Nephron progenitor cell (in vitro differentiated cells): ENCODE results near the gene IQGAP2.

ENCODE experiments used
- DNase-seq: peaks from one replicate; pipeline ENCODE4 v3.0.0; 2021
- H3K27ac Mint-ChIP-seq: 2 replicates; pipeline ENCODE4 v1.8.0; 2021; ENCODE audit warnings: mild to moderate bottlenecking, moderate library complexity, mixed read lengths
- H3K27me3 Mint-ChIP-seq: 2 replicates; pipeline ENCODE4 v1.8.0; 2021; ENCODE audit warnings: mild to moderate bottlenecking, low read depth, mixed read lengths; ENCODE audit not compliant: poor library complexity
- H3K36me3 Mint-ChIP-seq: 2 replicates; pipeline ENCODE4 v1.8.0; 2021; ENCODE audit warnings: low read depth, mixed read lengths
- H3K4me1 Mint-ChIP-seq: 2 replicates; pipeline ENCODE4 v1.8.0; 2021; ENCODE audit warnings: mixed read lengths
- H3K4me3 Mint-ChIP-seq: 2 replicates; pipeline ENCODE4 v1.8.0; 2021; ENCODE audit warnings: mild to moderate bottlenecking, moderate library complexity, mixed read lengths
- H3K9me3 Mint-ChIP-seq: 2 replicates; pipeline ENCODE4 v1.8.0; 2021; ENCODE audit warnings: mild to moderate bottlenecking, moderate library complexity, mixed read lengths
- TF ChIP-seq, protein P1 (sequence below): fragments of 200-600 bp; sonication (generic); IDR thresholded peaks from 2 replicates; pipeline ENCODE4 v1.5.0; 2021; ENCODE audit warnings: antibody characterized with exemption

Gene IQGAP2

DNA sequence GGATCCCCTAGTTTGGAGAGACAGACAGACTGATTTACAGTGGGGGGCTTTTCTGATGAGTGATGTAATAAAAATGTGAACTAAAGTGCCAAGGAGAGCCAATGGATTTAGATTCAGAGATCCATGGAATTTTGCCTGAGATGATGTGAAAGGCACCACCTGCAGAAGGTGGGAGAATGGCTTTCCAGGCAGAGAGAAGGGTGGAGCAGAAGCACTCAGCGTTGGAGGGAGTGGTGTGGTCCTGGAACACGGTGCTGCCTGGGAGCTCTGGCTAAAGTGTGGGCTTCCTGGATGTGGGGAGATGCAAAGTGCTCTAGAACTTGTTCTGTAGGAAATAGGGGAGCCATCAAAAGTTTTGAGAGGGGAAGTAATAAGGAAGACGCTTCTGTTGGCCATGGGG lies 57.0 kb downstream of the IQGAP2 start:
- H3K27me3 Mint-ChIP-seq, result no peaks in the 10 kb centered on the region
- H3K9me3 Mint-ChIP-seq, result no peaks in the 10 kb centered on the region
- TF ChIP-seq, protein P1, sequence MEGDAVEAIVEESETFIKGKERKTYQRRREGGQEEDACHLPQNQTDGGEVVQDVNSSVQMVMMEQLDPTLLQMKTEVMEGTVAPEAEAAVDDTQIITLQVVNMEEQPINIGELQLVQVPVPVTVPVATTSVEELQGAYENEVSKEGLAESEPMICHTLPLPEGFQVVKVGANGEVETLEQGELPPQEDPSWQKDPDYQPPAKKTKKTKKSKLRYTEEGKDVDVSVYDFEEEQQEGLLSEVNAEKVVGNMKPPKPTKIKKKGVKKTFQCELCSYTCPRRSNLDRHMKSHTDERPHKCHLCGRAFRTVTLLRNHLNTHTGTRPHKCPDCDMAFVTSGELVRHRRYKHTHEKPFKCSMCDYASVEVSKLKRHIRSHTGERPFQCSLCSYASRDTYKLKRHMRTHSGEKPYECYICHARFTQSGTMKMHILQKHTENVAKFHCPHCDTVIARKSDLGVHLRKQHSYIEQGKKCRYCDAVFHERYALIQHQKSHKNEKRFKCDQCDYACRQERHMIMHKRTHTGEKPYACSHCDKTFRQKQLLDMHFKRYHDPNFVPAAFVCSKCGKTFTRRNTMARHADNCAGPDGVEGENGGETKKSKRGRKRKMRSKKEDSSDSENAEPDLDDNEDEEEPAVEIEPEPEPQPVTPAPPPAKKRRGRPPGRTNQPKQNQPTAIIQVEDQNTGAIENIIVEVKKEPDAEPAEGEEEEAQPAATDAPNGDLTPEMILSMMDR, result no peak
- H3K27ac Mint-ChIP-seq, result no peak overlapping the region
- peaks cover 39% of the 10 kb centered on the region for H3K36me3 Mint-ChIP-seq
- no peak for DNase-seq
- H3K4me1 Mint-ChIP-seq, result peaks cover 12% of the 10 kb centered on the region
- no peak overlapping the region for H3K4me3 Mint-ChIP-seq

DNA sequence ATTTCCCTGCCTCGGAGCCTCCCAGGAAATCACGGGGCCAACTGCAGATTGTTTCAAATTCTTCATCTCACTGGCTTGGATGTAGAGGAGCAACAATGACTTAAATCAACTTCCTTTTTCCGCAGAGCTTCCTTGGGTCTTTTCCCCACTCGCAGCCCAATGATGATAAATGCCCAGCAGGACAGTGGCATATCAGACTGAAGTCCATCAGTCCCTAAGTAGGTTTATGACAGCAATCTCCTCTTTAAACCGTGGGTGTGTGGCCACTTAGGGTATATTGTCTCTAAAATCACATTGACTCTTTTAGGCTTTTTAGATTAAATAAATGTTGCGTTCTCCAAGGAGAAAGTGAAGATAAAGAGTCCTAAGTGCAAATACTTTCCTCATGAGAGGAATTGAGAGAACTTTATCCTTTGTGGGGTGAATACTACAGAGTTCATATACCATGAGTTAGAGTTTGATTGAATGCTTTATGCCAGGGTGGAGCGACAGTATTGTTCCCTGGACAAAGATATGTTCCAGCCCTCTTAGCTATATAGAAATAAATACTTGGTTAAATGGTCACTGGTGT lies 59.1 kb downstream of the IQGAP2 start:
- Mint-ChIP-seq H3K27me3 (no peaks in the 10 kb centered on the region), H3K4me1 (peaks cover 12% of the 10 kb centered on the region), H3K9me3 (no peaks in the 10 kb centered on the region), H3K27ac (no peak overlapping the region), H3K4me3 (no peak overlapping the region), H3K36me3 (peaks cover 54% of the 10 kb centered on the region)
- no peak for DNase-seq
- TF ChIP-seq, protein P1, result no peak

DNA sequence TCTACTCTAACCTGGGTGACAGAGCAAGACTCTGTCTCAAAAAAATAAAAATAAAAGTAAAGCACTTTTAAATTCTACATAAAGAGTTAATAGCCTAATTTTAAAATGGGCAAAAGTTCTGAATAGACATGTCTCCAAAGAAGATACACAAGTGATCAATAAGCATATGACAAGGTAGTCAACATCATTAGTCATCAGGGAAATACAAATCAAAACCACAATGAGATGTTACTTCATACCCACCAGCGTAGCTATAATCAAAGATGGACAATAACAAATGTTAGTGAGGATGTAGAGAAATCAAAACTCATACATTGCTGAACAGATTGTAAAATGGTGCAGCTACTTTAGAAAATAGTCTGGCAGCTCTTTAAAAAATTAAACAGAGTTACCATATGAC lies 64.1 kb downstream of the IQGAP2 start:
- no peak for DNase-seq

DNA sequence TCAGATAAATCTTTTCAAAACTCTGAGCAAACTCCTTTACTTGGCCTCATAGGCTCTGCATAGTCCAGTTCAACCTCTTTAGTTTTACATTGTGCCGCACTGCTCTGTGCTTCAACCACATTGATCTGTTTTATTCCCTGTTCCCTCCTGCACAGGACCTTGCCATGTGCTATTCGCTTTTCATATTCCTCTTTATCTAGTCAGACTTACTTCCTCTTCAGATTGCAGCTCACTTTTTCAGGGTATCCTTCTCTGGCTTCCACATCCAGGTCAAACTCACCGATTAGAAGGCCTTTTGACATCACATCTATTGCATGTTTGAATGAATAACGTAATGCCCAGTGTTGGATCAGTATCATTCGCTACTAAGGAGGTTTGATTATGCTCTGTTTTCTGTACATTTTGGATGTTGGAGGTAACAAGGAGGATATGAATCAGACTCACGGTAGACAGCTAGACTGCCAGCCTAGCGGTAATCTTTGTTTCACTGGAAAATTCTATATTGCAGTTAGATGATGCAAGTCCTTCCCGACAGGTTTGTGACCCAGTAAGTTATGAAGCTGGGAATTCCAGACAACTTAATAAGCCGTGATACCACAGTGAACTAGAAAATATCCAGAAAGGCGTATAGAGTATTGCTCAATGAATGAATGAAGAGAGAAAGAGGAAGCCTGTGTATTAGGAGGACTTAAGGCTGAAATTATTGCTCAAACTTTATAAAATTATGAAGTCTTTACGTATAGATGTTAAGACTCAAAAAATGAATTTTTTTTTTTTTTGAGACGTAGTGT lies 65.7 kb downstream of the IQGAP2 start:
- TF ChIP-seq, protein P1, result no peak
- H3K9me3 Mint-ChIP-seq, result peaks cover 14% of the 10 kb centered on the region
- H3K4me1 Mint-ChIP-seq, result peaks cover 11% of the 10 kb centered on the region
- H3K27ac Mint-ChIP-seq, result no peak overlapping the region
- no peaks in the 10 kb centered on the region for H3K27me3 Mint-ChIP-seq
- DNase-seq, result no peak
- peaks cover 77% of the 10 kb centered on the region for H3K36me3 Mint-ChIP-seq
- no peak overlapping the region for H3K4me3 Mint-ChIP-seq

More for the DNA sequence above, 64.1 kb downstream of the IQGAP2 start:
- H3K4me1 Mint-ChIP-seq, result peaks cover 3% of the 10 kb centered on the region
- no peak overlapping the region for H3K4me3 Mint-ChIP-seq
- H3K27ac Mint-ChIP-seq, result no peak overlapping the region
- TF ChIP-seq, protein P1, result no peak
- H3K9me3 Mint-ChIP-seq, result peaks cover 11% of the 10 kb centered on the region
- peaks cover 72% of the 10 kb centered on the region for H3K36me3 Mint-ChIP-seq
- H3K27me3 Mint-ChIP-seq, result no peaks in the 10 kb centered on the region

DNA sequence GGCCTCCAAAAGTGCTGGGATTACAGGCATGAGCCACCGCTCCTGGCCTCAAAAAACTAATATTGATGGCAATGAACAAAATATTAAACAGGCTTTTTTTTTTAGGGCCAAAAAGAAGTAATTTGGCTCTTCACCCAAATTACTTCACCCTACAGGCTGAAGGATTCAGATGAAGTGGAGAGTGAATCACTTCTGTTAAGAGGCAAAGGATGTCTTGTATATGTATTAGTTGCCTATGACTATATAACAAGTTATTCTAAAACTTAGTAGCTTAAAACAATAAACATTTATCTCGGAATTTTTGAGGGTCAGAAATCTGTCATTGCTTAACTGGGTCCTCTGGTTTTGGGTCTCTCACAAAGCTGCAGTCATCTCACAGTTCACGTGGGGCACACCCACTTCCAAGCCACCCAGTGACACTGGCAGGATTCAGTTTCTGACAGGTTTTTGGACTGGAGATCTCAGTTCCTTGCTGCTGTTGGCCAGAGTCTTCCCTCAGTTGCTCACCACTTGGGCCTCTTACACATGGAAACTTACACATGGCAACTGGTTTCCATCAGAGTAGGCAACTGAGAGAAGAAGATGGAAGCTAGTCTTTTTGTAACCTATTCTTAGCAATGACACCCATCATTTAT lies 66.7 kb downstream of the IQGAP2 start:
- H3K36me3 Mint-ChIP-seq, result peaks cover 70% of the 10 kb centered on the region
- H3K9me3 Mint-ChIP-seq, result peaks cover 14% of the 10 kb centered on the region
- H3K4me3 Mint-ChIP-seq, result no peak overlapping the region
- peaks cover 16% of the 10 kb centered on the region for H3K4me1 Mint-ChIP-seq
- TF ChIP-seq, protein P1, result no peak
- no peak overlapping the region for H3K27ac Mint-ChIP-seq
- no peak for DNase-seq
- H3K27me3 Mint-ChIP-seq, result no peaks in the 10 kb centered on the region
